Fibroblast of villous mesenchyme (primary cell): Measurements from ENCODE around the gene PLA2G4C. TPM values are rescaled to one million over a fixed set of nuclear protein-coding genes. Genes with fewer than 3 reads are reported as not detected.
"Not testable (repeated sequence)": the region's sequence is repeated elsewhere in the genome, so short reads cannot be mapped to it uniquely, and the experiment has no call there.

Experiments
- DNase-seq: peaks from one replicate; pipeline ENCODE4 v3.0.0-alpha.2; 2010; ENCODE audit warnings: low read depth
- H3K4me3 ChIP-seq: 2 replicates; pipeline ENCODE4 v1.5.1; 2011; ENCODE audit warnings: low read depth, mild to moderate bottlenecking, low read length
- total RNA-seq: library from RNA; depleted of rRNA; stranded (reverse); fragments of >200 nt; gene quantifications from 2 replicates; pipeline ENCODE4 v1.2.3, GENCODE V29; 2012
- TF ChIP-seq, protein P1 (sequence below): IDR thresholded peaks from 2 replicates; pipeline ENCODE4 v1.5.1; 2012; ENCODE audit warnings: low read depth, mild to moderate bottlenecking, low read length; ENCODE audit not compliant: insufficient read depth

Gene PLA2G4C
- total RNA-seq, 1 donor: 22.5 TPM

DNA sequence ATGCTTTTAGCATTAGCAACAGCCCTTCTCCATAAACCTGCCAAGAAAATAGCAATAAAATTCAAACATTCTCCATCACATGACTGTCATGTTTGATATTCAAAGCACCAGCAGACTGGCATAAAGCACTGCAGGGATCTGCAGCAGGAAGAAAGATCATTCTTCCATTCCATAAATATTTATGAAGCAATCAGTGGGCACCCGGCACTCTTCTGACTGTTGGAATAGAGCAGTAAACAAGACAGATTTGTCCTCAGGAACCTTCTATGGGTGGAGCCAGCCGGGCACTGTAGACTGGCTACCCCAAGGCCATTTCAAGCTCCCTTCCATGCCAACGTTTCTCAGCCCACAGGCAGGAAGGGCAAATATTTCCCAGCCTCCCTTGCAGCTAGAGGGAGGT, 25.5 kb downstream of the PLA2G4C start:
- TF ChIP-seq, protein P1, sequence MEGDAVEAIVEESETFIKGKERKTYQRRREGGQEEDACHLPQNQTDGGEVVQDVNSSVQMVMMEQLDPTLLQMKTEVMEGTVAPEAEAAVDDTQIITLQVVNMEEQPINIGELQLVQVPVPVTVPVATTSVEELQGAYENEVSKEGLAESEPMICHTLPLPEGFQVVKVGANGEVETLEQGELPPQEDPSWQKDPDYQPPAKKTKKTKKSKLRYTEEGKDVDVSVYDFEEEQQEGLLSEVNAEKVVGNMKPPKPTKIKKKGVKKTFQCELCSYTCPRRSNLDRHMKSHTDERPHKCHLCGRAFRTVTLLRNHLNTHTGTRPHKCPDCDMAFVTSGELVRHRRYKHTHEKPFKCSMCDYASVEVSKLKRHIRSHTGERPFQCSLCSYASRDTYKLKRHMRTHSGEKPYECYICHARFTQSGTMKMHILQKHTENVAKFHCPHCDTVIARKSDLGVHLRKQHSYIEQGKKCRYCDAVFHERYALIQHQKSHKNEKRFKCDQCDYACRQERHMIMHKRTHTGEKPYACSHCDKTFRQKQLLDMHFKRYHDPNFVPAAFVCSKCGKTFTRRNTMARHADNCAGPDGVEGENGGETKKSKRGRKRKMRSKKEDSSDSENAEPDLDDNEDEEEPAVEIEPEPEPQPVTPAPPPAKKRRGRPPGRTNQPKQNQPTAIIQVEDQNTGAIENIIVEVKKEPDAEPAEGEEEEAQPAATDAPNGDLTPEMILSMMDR: no peak
- no peak overlapping the region for H3K4me3 ChIP-seq
- no peak for DNase-seq

DNA sequence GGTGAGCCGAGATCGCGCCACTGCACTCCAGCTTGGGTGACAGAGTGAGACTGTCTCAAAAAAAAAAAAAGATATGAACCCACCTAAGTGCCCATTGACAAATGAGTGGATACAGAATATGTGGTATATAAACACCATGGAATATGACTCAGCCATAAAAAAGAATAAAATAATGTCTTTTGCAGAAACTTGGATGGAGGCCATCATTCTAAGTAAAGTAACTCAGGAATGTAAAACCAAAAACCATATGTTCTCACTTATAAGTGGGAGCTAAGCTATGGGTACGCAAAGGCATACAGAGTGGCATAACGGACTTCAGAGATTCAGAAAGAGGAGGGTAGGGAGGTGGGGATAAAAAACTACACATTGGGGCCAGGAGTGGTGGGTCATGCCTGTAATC, 29.5 kb downstream of the PLA2G4C start:
- no peak overlapping the region for H3K4me3 ChIP-seq
- DNase-seq: no peak
- TF ChIP-seq, protein P1: no peak

DNA sequence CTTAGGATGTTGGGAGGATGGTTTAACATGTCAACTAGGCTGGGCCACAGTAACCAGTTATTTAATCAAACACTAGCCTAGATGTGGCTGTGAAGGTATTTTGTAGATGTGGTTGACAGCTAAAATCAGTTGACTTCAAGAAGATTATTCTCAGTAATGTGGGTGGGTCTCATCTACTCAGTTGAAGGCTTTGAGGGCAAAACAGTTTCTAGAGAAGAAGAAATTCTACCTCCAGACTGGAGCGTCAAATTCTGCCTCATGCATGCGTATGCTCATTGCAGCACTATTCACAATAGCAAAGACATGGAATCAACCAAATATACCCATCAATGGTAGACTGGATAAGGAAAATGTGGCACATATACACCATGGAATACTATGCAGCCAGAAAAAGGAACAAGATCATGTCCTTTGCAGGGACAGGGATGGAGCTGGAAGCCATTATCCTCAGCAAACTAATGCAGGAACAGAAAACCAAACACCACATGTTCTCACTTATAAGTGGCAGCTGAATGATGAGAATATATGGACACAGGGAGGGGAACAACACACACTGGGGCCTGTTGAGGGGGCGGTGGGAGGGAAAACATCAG, 40.3 kb downstream of the PLA2G4C start:
- not testable (repeated sequence) for DNase-seq, H3K4me3 ChIP-seq

DNA sequence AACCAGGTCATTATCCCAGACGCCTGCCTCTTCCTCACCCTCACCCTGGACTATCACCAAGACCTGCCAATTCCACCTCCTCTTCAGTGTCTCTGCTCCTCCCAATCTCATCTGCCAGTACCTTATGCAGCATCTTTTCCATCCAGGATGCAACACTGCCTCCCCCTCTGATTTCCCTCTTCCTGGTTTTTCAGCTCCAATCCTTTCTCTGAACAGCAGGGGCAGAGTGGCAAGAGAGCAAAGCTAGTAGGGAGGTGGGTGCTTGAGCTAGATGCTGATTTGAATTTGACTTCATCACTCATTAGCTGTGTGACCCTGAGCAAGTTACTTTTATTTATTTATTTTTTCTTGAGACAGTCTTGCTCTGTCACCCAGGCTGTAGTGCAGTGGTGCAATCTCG, 41.2 kb downstream of the PLA2G4C start:
- no peak for DNase-seq
- TF ChIP-seq, protein P1: no peak
- no peak overlapping the region for H3K4me3 ChIP-seq

DNA sequence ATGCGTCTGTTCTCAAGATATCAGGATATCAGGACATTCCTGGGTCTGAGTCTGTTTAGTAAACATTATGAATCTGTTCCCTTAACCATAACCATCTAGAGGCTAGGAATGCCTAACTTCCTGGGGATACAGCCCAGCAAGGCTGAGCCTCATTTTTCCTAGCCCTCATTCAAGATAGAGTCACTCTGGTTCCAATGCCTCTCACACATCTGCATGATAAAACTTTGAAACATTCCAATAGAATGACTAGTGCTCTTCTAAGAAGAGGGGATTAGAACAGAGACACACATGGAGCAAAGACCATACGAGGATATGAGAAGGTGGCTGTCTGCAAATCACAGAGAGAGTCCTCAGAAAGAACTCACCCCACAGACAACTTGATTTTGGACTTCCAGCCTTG, 46.1 kb downstream of the PLA2G4C start:
- DNase-seq: peak; percentile 25
- H3K4me3 ChIP-seq: no peak overlapping the region
- TF ChIP-seq, protein P1: no peak

DNA sequence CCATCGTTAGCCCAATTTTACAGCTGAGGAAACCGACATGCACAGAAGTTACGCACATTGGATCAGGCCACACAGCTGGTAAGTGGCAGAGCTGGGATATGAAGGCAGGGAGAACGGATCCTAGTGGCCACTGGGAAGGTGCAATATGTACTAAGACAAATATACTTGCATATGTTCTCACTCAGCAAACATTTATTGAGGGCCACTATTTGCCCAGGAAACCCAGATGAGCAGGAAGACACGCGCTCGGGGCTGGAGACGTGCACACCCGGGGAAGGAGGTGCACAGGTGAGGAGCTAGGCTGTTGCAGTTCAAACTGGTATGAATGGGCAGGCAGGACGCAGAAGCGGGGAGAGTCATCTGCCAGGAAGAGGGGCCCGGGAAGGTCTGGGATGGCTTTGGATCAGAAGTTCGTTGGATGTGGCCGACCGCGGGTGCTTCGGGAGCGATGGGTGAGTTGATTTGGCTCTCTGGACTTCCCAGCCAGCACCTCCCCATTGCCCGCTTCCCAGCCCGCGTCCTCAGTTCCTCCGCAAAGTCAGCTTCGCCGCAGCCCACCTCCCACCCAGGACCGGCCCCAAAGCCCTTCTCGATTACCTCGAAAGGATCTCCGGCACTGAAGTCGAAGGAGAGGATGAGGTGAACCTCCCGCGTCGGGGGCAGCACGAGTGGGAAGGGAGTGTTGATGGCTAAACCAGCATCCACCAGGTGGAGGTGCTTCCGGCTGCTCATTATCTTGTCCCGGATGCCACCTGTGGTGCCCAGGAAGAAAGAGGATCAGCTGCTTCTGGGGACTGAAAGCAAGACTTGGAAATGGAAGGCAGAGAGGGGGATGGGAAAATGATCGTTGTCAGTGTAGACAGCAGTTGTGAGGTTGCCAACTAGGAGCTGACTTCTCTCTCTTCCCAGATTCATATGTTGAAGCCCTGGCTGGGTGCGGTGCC, 48.9 kb downstream of the PLA2G4C start:
- no peak for DNase-seq
- TF ChIP-seq, protein P1: no peak
- H3K4me3 ChIP-seq: no peak overlapping the region

DNA sequence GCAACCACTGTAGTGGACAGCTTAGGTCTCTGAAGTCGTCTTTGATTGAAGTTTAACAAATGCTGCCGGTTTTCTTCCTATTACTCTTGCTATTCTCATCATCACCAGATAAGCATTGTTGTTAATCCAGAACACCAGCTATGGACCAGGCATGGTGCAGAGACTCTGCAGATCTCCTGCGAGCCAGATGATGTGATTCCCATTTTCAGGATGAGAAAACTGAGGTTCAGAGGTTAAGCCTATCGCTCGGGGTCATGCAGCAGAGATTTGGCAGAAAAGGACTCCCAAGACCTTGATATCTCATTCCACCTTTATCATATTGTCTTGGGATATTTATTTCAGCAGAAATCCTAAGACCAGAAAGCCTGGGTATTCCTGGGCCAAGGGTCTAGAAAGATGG, 50.2 kb downstream of the PLA2G4C start:
- no peak for DNase-seq
- TF ChIP-seq, protein P1: no peak
- no peak overlapping the region for H3K4me3 ChIP-seq
